ENCODE data around the gene SCMH1. TPM values are rescaled to one million over a fixed set of nuclear protein-coding genes. Genes with fewer than 3 reads are reported as not detected.

SCMH1 gene
- total and polyA plus RNA-seq, 2 donors (not counting 3 experiments of a cell fraction or from before 2014, with no cell fraction given), result 39.9 to 40.7 TPM

- Histone ChIP-seq H2AFZ (ENCODE audit: low read depth, low read length) (no peak overlapping the region), H3K27me3 (ENCODE audit: control insufficient read depth in 2 of 2, insufficient read depth in 2 of 2, low read length in 2 of 2) (no peaks in the 10 kb centered on the region), H3K36me3 (ENCODE audit: control insufficient read depth in 2 of 2, extremely low read depth in 1 of 2, insufficient read depth in 2 of 2, low read length in 2 of 2) (peaks cover 20 to 30% of the 10 kb centered on the region in 2 experiments), H3K79me2 (ENCODE audit: control insufficient read depth, insufficient read depth, low read length) (peaks cover 60% of the 10 kb centered on the region), H3K4me3 (replicated peaks in 1 of 3; ENCODE audit: insufficient read depth in 1 of 3, low read depth in 1 of 3, low read length in 3 of 3) (no peak overlapping the region), H3K9ac (replicated peaks; ENCODE audit: extremely low read depth, insufficient read depth, low read length) (no peak overlapping the region), H4K20me1 (replicated peaks; ENCODE audit: control insufficient read depth, extremely low read depth, insufficient read depth, low read length) (no peaks in the 10 kb centered on the region), H3K9me3 (replicated peaks; ENCODE audit: control insufficient read depth, insufficient read depth, low read length) (no peaks in the 10 kb centered on the region), H3K4me1 (ENCODE audit: control insufficient read depth, extremely low read depth, insufficient read depth, low read length) (peaks cover 26% of the 10 kb centered on the region), H3K4me2 (ENCODE audit: insufficient read depth, low read length) (no peak overlapping the region), H3K9me1 (replicated peaks; ENCODE audit: control insufficient read depth, extremely low read depth, insufficient read depth, low read length) (no peaks in the 10 kb centered on the region), H3K27ac (ENCODE audit: insufficient read depth, low read depth, low read length) (no peak overlapping the region)
- peak; percentile 50 for TF ChIP-seq JUN (IDR thresholded peaks at IDR 0.05; ENCODE audit: borderline replicate concordance, insufficient read depth, insufficient read length, low read depth)
- peak; percentile 64 for TF ChIP-seq FOS (IDR thresholded peaks at IDR 0.05; ENCODE audit: borderline replicate concordance, insufficient read depth, low read length)
- TF ChIP-seq POLR2A (IDR thresholded peaks at IDR 0.05; ENCODE audit: low read depth, low read length), result no peak
- no peak for TF ChIP-seq POLR2AphosphoS5 (IDR thresholded peaks at IDR 0.05; ENCODE audit: insufficient read depth, low read depth, low read length)
- dilution Hi-C loops (cut with MboI; ENCODE audit: extremely low pct_ligation_motif_present, low sequenced_read_pairs) (no loop called here), intact Hi-C loops (cut with micrococcal nuclease) (no loop called here)
- FAIRE-seq (peak; percentile 48), DNase-seq (ENCODE audit: low read depth, low spot score) (peak; percentile 68)
- BruUV-seq (replicated peaks), result no TSS peak
- ChIA-PET POLR2A (no interaction called here), CTCF (interaction anchor here (1.1 to 2.0 kb wide), 4 partner anchors 18 to 133 kb away, joined by 3 to 6 read pairs (median 5); no protein-coding TSS in a partner anchor)
Observed at GRCh38 chr1:40984066-40984465, 258.0 kb downstream of the SCMH1 start.

GRCh38 chr1:40983286-40983685, 258.8 kb downstream of the SCMH1 start:
- no peak for DNase-seq (ENCODE audit: low read depth, low spot score)
- peaks cover 26% of the 10 kb centered on the region for H3K4me1 ChIP-seq (ENCODE audit: control insufficient read depth, extremely low read depth, insufficient read depth, low read length)
- intact Hi-C loops (cut with micrococcal nuclease) (no loop called here), dilution Hi-C loops (cut with MboI; ENCODE audit: extremely low pct_ligation_motif_present, low sequenced_read_pairs) (no loop called here)
- H3K4me2 ChIP-seq (ENCODE audit: insufficient read depth, low read length), result no peak overlapping the region
- no peak overlapping the region for H3K27ac ChIP-seq (ENCODE audit: insufficient read depth, low read depth, low read length)
- ChIA-PET POLR2A (no interaction called here), CTCF (interaction anchor here (0.7 kb wide), 1 partner anchor 137 kb away, joined by 3 read pairs; no protein-coding TSS in a partner anchor)
- no TSS peak for BruUV-seq (replicated peaks)
- H2AFZ ChIP-seq (ENCODE audit: low read depth, low read length), result no peak overlapping the region
- H3K9ac ChIP-seq (replicated peaks; ENCODE audit: extremely low read depth, insufficient read depth, low read length), result no peak overlapping the region
- H3K4me3 ChIP-seq (replicated peaks in 1 of 3; ENCODE audit: insufficient read depth in 1 of 3, low read depth in 1 of 3, low read length in 3 of 3), result no peak overlapping the region
- no peaks in the 10 kb centered on the region for H3K27me3 ChIP-seq (ENCODE audit: control insufficient read depth in 2 of 2, insufficient read depth in 2 of 2, low read length in 2 of 2)
- peaks cover 18 to 24% of the 10 kb centered on the region in 2 experiments for H3K36me3 ChIP-seq (ENCODE audit: control insufficient read depth in 2 of 2, extremely low read depth in 1 of 2, insufficient read depth in 2 of 2, low read length in 2 of 2)
- peaks cover 57% of the 10 kb centered on the region for H3K79me2 ChIP-seq (ENCODE audit: control insufficient read depth, insufficient read depth, low read length)
- no peaks in the 10 kb centered on the region for H4K20me1 ChIP-seq (replicated peaks; ENCODE audit: control insufficient read depth, extremely low read depth, insufficient read depth, low read length)
- no peak for FAIRE-seq
- no peaks in the 10 kb centered on the region for H3K9me1 ChIP-seq (replicated peaks; ENCODE audit: control insufficient read depth, extremely low read depth, insufficient read depth, low read length)
- no peaks in the 10 kb centered on the region for H3K9me3 ChIP-seq (replicated peaks; ENCODE audit: control insufficient read depth, insufficient read depth, low read length)
- TF ChIP-seq FOS (IDR thresholded peaks at IDR 0.05; ENCODE audit: borderline replicate concordance, insufficient read depth, low read length) (no peak), CTCF (IDR thresholded peaks at IDR 0.05; ENCODE audit: extremely low read depth in 1 of 2, insufficient read depth in 1 of 2, low read depth in 1 of 2, low read length in 2 of 2) (no peak), JUN (IDR thresholded peaks at IDR 0.05; ENCODE audit: borderline replicate concordance, insufficient read depth, insufficient read length, low read depth) (no peak), POLR2A (IDR thresholded peaks at IDR 0.05; ENCODE audit: low read depth, low read length) (no peak), MAX (IDR thresholded peaks at IDR 0.05; ENCODE audit: insufficient read depth, insufficient read length) (no peak), EZH2 (IDR thresholded peaks at IDR 0.05; ENCODE audit: borderline replicate concordance, low read depth, low read length, severe bottlenecking) (no peak), GATA2 (IDR thresholded peaks at IDR 0.05; ENCODE audit: insufficient read depth, insufficient read length, low read depth, low read length) (no peak), MYC (IDR thresholded peaks at IDR 0.05; ENCODE audit: low read depth, low read length) (no peak)

Measured in endothelial cell of umbilical vein (primary cell).